GM10266 (cell line): Measurements from ENCODE around the gene STAC.
"Not testable (repeated sequence)": the region's sequence is repeated elsewhere in the genome, so short reads cannot be mapped to it uniquely, and the experiment has no call there.

Experiments used
- DNase-seq: peaks from one replicate; pipeline ENCODE4 v3.0.0; 2012; ENCODE audit errors: extremely low spot score
- TF ChIP-seq, protein P1 (sequence below): IDR thresholded peaks from 2 replicates; pipeline ENCODE4 v1.5.1; 2012; ENCODE audit warnings: mild to moderate bottlenecking, low read depth; ENCODE audit not compliant: control insufficient read depth, insufficient read depth; ENCODE audit errors: missing control alignments

STAC gene

DNA sequence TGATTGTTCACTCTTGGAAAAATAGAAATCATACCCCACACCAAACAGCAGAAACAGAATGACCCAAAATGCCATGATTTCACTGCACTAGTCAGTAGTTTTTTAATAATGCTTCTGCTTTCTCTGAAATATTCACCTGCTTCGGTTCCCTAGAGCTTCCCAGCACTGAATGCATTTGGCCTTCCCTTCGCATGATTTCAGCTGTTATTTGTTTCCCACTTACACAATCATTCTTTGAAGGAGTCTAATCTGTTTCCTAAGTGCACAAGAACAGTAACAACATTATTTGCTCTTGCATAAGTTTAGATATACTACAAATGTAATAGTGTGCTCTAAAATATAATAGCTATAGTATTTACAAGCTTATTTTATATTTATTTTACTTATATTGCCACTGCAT is 178.7 kb downstream of the STAC start:
- TF ChIP-seq, protein P1, sequence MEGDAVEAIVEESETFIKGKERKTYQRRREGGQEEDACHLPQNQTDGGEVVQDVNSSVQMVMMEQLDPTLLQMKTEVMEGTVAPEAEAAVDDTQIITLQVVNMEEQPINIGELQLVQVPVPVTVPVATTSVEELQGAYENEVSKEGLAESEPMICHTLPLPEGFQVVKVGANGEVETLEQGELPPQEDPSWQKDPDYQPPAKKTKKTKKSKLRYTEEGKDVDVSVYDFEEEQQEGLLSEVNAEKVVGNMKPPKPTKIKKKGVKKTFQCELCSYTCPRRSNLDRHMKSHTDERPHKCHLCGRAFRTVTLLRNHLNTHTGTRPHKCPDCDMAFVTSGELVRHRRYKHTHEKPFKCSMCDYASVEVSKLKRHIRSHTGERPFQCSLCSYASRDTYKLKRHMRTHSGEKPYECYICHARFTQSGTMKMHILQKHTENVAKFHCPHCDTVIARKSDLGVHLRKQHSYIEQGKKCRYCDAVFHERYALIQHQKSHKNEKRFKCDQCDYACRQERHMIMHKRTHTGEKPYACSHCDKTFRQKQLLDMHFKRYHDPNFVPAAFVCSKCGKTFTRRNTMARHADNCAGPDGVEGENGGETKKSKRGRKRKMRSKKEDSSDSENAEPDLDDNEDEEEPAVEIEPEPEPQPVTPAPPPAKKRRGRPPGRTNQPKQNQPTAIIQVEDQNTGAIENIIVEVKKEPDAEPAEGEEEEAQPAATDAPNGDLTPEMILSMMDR = no peak
- no peak for DNase-seq

DNA sequence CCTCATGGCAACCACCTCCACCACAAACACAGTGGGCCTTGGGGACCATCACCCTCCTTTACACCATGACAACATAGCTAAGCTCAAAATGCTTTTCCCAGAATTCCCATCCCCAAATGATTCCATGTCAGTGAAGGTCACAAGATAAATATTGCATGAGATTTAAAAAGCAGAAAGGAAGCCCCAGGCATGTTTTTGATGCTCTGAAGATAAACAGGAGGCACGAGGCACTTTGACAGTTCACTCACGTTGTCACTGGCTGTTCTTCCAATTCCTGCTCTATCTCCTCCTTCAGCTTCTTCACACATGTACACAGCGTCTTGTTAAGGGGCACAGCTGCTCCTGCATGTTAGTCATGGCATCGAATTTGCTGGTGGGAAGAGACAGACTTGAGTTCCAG is 180.4 kb downstream of the STAC start:
- TF ChIP-seq, protein P1 = no peak
- DNase-seq = no peak

DNA sequence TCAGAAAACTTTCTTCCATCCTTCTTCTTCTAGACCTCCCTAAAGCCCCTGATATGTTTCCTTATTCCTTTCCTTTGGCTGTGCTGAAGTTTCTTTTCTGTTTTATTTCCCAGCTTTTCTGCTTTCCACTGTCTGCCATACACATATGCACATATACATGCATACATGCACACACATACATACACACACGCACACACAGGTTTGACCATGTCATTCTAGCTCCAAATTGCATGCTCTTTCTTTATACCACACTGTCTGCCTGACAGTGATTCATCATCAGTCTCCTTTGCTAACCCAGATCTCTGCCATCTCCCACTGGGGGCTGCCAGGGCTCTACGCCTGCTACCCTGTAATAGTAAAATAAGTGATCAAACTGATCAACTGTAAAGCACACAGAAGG is 181.3 kb downstream of the STAC start:
- TF ChIP-seq, protein P1 = no peak

DNA sequence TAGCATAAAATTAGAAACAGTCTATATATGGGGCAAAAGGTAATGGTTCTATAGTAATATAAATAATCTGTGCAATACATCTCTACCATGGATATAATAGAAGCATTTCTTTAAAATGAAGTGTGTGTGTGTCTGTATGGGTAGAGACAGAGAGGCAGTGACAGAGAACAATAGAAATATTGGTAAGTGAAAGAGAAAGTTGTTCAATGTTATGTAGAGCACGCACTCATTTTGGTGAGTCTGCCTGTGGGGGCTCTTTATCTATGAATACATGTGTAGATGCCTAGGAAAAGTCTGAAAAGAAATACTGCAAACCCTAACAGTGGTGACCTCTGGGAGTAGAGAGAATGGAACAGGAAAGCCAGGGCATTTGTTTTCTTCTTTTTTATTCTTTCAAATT is 182.6 kb downstream of the STAC start:
- no peak for DNase-seq
- TF ChIP-seq, protein P1 = no peak

More for the DNA sequence above, 181.3 kb downstream of the STAC start:
- no peak for DNase-seq

DNA sequence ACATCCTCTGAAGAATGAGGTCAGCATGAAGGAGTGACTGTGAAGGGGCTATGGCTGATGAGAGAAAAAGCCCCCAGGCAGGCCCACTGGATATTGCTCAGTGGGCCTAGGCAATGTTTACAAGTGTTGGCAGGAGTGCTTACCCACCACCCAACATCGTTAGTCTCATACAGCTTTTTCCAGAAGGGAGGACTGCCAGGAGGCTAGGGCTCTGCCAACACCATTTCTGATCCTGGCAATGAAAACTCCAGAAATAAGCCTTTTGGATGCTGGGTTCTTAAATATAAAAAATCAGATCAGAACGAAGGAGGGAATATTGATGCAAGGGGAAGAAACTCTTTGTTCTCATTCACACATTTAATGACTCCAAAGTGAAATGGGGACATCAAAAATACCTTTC is 194.9 kb downstream of the STAC start:
- DNase-seq = no peak
- TF ChIP-seq, protein P1 = no peak

DNA sequence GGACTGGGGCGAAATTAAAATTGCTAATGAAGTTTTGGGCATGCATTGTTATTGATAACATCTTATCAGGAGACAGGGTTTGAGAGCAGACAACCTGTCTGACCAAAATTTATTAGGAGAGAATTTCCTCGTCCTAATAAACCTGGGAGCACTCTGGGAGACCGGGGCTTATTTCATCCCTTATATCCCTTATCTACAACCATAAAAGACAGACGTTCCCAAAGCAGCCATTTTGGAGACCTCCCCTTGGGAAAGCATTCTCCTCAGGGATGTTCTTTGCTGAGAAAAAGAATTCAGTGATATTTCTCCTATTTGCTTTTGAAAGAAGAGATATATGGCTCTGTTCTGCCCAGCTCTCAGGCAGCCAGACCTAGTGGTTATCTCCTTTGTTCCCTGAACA is 198.1 kb downstream of the STAC start:
- not testable (repeated sequence) for DNase-seq

DNA sequence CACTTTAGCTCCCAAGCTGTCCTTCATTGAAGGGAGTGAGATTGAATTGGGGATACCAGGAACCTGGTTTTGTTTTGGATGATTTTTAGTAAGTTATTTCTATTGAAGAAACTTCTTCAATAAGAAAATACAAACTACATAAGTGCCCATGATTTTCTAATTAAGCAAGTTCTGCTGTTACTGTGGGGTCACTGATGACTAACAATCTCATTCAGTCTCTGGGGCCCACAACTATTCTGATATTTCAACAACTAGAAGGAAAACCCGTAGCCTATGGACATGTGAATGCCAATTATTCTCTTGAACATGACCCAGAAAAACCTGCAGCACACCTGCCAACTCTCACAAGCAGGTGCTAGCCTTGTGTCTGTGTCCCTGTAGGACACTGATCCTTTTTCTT is 199.4 kb downstream of the STAC start:
- no peak for DNase-seq
- TF ChIP-seq, protein P1 = no peak

DNA sequence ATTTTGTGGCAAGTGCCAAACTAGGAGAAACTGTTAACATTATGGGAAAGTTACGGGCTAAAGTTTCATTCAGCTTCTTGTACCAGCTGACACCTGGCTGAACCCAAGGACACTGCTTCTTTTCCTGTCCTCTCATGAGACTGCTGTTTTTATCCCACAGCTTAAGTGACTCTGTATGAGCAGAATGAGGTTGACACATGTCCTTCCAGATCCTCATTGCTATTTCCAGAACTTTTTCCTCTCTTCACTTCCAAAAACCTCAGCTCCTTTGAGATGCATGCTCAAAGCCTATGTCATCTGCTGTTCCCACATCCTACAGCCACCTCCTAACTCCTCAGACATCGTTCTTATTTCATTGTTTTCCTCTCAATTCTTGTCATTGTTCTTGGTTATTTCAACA is 200.4 kb downstream of the STAC start:
- DNase-seq = no peak
- TF ChIP-seq, protein P1 = no peak
